AG09319 (cell line): ENCODE results near the gene DENND2A.

ENCODE experiments used
- DNase-seq: peaks from one replicate; pipeline ENCODE4 v3.0.0-alpha.2; 2010; ENCODE audit warnings: low read depth; ENCODE audit errors: extremely low read depth
- TF ChIP-seq, protein P1 (sequence below): IDR thresholded peaks from 2 replicates; pipeline ENCODE4 v1.5.1; 2011; ENCODE audit warnings: low read depth, mild to moderate bottlenecking, inconsistent platforms, low read length, moderate library complexity

DENND2A gene

DNA sequence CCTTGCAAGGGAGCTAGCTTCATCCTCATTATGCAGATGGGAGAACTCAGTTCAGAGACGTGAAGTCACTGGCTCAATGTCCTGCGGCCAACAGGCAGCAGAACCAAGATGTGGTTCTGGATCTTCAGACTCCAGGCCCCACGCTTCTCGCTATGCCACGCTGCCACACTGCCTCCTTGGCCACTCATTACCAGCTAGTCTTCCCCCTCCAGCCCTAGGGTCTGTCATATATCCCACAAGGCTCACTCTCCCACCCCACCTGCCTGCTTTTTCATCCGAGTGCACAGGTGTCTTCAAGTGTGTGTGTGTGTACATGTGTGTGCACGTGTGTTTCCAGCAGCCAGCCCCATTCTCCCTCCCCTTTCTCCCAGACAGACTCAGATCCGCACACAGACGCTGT, 53.4 kb downstream of the DENND2A start:
- DNase-seq: no peak
- TF ChIP-seq, protein P1, sequence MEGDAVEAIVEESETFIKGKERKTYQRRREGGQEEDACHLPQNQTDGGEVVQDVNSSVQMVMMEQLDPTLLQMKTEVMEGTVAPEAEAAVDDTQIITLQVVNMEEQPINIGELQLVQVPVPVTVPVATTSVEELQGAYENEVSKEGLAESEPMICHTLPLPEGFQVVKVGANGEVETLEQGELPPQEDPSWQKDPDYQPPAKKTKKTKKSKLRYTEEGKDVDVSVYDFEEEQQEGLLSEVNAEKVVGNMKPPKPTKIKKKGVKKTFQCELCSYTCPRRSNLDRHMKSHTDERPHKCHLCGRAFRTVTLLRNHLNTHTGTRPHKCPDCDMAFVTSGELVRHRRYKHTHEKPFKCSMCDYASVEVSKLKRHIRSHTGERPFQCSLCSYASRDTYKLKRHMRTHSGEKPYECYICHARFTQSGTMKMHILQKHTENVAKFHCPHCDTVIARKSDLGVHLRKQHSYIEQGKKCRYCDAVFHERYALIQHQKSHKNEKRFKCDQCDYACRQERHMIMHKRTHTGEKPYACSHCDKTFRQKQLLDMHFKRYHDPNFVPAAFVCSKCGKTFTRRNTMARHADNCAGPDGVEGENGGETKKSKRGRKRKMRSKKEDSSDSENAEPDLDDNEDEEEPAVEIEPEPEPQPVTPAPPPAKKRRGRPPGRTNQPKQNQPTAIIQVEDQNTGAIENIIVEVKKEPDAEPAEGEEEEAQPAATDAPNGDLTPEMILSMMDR: no peak

DNA sequence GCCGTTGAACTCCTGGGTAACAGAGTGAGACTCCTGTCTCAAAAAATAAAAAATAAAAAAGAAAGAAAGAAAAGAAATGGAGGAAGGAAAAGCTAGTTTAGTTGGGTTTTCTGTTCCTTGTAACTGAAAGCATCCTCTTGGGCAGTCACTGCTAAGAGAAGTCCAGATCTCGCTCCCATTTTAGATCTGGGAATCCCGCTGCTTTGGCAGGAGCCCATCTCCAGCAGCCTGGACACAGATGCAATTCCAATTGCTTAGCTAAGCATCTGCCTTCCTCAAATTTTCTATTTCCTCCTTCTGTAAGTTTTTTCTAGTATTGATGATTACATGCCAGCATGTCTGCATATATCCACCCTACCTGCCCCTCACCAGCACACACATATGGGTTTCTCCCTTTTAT, 54.1 kb downstream of the DENND2A start:
- DNase-seq: no peak
- TF ChIP-seq, protein P1: no peak

DNA sequence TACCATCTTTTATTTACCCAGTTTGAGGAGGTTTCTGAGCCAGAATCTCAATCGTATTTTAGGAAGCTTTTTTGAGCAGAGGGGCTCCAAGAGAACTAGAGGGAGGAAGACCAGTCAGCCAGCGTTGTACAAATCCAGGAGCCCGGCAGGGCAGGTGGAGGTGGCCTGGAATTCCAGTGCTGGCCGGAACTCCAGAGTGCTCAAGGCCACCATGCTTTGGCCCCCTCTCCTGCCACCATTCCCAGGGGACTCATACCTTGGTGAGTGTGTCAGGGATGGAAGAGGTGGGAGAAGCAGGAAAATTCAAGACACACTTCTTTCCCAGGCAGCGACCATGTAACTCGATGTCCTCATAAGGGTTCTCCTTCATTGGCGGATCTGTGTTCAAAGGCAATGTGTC, 55.3 kb downstream of the DENND2A start:
- DNase-seq: no peak
- TF ChIP-seq, protein P1: no peak

DNA sequence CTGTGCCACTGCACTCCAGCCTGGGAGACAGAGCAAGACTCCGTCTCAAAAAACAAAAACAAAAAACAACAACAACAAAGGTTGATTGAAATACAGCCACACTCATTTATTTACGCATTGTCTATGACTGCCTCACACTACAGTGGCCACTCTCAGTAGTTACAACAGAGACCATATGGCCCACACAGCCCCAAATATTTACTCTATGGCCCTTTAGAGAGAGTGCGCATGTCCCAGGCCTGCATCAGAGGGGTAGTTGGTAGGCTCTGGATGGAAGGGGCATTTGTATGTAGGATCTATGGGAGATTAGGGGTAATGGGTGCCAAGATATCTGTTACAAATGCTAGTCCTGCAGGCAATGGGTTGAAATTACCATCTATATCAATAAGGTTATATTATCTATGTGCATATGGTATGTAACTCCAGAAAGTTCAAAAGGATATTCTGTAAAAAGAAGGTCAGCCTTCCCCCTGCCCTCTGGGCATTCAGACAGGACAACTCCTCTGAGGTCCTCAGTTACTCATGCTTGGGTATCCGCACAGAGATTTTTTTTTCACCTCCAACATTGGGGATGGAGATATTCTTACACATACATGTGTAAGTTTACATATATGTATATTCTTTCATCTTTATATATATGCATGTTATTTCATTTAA, 56.3 kb downstream of the DENND2A start:
- TF ChIP-seq, protein P1: no peak
- DNase-seq: no peak

DNA sequence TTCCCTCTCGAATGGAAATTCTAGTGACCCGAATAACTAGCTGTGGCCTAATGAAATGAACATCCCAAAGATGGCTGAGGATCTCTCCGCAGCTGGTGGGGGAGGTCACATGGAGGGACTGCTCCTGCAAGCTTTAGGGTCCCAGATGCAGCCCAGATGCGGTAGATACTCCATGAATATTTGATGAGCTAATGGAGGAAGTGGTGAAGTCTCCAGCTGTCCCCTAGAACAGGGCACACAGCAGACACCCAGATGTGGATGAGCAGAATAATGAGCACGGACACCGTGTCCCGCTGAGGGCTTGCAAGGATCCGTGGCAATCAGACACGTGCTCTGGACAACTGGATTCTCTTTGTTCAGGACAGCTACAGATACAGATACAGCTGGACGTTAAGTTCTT, 59.2 kb downstream of the DENND2A start:
- DNase-seq: no peak
- TF ChIP-seq, protein P1: no peak

DNA sequence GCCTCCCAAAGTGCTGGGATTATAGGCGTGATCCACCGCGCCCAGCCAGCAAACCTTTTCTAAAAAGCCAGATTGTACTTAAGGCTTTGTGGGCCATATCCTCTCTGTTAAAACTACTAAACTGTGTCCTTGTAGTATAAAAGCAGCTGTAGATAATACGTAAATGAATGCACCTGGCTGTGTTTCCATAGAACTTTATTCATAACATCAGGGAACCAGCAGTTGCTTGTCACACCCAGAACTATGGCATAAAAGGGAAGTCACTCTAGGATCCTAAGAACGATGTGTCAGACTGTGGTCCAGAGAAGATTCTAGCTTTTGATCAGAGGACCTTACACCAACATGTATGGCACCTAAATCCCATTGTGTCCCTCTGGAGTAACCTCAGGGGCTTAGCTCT, 63.0 kb downstream of the DENND2A start:
- no peak for DNase-seq
- TF ChIP-seq, protein P1: no peak

DNA sequence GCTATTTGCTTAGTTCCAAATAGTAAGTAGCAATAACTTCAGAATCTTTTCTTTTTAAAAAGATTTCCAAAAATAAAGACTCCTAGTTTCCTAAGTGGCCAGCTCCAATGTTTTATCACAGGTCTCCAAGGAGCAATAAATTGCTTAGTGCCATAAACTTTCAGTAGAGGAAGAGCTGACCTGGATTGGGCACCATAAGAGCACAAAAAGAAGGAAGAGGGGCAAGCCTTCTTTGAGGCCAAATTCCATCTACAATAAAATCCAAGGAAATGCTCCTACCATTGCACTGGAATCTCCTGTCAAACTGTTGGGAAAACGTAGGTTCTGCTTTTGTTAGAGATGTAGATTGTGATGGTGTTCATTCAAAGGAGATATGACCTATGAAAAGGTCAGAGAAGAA, 64.0 kb downstream of the DENND2A start:
- TF ChIP-seq, protein P1: no peak
- no peak for DNase-seq
